Measurements from ENCODE around the gene CRYZL1.

Gene CRYZL1

DNA sequence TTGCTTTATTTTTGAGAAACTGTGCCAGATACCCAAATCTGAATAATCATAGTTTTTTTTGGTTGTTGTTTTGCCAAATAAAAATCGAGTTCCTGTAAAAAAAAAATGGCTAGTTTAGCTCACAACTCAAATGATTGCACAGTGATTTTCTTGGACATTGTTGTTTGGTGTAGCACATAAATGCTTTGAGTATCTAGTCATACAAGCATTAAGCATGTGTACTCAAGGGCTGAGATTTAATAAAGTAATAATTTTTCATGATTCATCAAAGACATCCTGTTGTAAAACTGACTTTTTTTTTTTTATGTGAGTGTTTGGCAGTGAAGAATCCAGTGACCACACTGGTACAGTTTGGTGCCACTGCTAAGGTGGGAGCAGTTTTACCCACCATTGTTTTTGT lies 19.6 kb upstream of the CRYZL1 start:
- no peak for DNase-seq (ENCODE audit: low spot score)

DNA sequence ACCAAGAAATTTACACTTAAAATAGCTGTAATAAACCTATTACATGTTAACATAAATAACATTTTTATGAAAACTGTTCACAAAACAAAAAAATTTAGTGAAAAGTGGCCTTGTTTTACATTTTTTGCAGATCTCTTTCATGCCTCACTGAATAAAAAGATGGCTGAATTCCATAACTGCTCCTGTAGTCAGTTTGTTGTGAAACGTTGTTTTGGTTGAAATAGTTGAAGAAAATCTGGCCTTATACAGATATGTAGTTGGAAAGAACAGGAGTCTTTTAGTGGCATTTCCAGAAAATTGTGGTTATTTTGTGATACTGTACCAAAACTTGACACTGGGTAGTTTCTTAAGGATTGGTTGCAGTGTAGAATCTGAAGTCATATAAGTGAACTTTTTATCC lies 18.9 kb upstream of the CRYZL1 start:
- DNase-seq (ENCODE audit: low spot score), result no peak

DNA sequence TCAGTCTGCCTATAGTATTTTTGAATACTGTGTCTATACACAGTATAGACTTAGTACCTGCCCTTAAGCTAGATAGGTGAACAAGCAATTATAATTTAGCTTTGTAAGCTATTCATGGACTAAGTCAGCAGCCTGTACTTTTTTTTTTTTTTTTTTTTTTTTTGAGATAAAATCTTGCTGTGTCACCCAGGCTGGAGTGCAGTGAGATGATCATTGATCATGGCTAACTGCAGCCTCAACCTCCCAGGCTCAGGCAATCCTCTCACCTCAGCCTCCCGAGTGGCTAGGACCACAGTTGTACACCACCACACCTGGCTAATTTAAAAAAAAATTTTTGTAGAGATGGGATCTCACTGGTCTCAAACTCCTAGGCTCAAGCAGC lies 18.0 kb upstream of the CRYZL1 start:
- no peak for DNase-seq (ENCODE audit: low spot score)

DNA sequence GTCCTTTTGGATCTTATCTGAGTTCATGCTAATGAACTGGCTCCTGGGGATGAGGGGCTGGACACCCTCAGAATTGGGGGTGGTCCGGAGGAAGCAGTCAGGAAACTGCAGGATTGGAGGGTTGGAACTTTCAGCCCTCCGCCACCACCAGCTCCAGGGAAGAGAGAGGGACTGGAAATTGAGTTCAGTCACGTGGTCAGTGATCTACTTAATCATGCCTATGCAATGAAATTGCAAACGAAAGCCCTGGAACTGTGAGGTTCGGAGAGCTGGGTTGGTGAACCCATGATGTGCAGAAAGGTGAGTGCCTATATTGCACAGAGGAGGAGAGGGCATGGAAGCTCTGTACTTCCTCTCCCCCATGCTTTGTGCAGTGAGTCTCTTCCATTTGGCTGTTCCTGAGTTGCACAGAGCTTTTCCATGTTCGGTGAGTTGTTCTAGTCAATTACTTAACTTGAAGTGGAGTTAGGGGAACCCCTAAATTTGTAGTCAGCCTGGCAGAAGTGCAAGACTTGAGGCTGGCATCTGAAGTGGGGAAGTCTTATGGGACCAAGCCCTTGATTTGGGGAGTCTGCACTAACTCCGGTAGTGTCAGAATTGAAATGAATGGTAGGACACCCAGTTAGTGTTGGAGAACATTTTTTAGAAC lies 17.5 kb upstream of the CRYZL1 start:
- no peak for DNase-seq (ENCODE audit: low spot score)

DNA sequence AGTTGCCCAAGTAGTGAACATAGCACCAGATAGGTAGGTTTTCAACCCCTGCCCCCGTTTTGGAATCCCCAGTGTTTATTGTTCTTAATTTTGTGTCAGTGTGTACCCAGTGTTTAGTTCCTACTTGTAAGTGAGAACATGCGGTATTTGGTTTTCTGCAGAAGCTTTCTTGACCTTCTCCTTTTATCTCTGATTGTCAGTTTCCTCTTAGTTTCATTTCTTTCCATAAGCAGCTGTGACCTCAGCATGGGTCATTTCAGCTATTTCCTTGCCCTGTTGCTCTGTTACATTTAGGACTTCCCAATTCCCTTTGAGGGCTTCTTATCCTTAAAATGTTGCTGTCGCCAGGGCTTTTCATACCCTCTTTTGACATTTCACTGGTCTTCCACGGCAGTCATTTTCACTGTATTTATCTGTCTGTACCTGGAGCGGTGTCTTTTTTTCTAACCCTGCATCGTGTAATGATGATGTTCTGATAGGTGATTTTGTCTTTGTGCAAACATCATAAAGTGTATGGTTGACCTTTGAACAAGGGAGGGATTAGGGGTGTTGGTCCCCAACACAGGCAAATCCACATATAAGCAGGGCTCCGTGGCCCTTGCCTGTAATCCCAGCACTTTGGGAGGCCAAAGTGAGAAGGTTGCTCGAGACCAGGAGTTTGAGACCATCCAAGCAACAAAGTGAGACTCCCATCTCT lies 15.7 kb upstream of the CRYZL1 start:
- DNase-seq (ENCODE audit: low spot score), result no peak

DNA sequence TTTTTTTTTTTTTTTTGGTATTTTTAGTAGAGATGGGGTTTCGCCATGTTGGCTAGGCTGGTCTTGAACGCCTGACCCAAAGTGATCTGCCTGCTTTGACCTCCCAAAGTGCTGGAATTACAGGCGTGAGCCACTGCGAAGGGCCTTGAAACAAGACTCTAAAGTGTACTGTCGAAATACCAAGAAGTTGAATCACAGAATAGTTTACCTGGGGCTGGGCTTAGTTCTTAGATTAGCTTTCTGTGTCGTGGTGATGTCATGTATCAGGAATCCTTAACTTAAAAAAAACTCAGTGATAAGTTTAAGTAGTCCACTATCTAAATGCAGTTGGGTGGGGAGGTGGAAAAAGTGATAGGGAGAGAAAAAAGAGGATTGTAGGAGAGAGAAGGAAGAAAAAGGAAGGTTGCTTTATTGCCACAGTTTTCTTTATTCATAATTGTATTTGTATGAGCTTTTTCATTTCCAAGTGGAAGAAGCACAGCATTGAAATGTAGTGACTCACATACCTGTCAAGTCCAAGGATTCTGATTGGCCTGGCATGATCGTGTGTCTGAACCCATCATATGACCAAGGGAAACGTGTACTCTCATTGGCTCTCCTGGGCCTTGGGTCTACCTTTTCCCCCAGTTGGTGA lies 14.2 kb upstream of the CRYZL1 start:
- DNase-seq (ENCODE audit: low spot score), result no peak

DNA sequence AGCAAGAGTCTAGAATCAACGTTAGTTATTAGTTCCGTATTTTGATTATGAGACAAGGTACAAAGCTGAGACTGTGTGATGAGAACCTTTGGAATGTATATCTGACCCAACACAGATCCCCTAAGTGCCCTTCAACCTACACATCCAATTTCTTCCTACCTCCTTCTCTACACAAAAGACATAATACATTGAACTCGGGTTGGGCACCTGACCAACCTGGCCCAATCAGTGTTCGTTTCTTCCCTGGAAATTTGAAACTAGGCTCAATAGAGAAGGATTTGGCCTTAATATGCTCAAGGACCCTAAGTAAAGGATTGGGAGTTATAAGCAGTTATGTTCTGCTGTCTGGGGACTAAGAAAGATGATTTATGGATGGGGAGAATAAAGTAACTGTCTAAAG lies 12.9 kb upstream of the CRYZL1 start:
- no peak for DNase-seq (ENCODE audit: low spot score)

DNA sequence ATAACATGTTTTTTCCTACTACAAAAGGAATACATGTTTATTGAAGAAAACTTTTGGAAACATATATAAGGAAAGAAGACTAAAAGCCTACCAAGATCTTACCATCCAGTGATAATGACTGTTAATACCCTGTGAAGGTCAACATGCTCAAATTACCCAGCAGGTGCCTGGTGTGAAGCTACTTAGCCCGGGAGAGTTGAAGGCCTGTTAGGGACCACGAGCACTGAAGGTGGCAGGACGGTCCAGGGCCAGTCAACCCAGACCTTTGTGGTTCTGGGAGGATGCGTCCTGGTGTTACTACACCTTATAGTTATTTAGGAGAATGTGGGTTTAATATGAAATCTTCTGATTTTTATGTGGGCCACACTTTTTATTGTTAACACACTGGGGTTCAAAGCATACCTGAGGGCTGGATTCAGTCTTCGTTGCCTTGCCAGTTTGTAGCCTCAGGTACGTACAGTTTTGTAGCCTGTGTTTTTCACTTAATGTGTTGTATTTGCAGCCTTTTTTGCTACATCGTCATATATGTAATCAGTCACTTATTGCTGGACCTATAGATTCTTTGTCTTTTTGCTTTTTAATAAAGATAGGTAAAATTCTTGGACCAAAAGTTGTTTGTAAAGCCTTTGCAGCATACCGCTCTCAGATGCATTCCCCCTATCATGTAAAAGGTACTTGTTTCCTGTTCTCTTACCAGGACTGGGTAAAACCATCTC lies 10.6 kb upstream of the CRYZL1 start:
- no peak for DNase-seq (ENCODE audit: low spot score)

DNA sequence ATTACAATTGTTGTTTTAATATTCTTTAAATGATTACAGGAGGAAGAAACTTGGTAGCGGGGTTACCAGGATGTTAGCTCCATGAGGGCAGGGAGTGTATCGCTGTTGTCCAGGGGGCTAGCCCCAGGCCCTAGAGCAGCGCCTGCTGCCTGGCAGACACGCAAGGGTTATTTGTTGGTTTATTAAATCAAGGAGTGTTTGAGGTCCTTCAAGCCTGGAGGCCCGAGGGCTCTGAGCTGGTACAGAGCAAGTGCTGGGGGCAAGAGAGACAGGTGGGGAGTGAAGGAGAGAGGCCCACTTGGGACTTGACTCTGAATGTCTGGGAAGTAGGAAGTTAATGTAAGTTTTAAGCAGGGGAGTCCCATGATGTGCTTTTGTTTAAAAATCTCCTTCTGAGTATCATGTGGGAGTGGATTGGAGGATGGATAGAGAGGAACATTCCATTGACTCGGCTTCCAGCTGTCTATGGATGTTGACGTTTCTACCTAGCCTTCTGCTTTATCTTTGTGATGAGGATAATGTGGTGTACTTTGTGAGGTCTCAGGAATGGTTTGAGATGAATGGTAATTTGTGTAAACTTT lies 9.5 kb upstream of the CRYZL1 start:
- DNase-seq (ENCODE audit: low spot score), result no peak

DNA sequence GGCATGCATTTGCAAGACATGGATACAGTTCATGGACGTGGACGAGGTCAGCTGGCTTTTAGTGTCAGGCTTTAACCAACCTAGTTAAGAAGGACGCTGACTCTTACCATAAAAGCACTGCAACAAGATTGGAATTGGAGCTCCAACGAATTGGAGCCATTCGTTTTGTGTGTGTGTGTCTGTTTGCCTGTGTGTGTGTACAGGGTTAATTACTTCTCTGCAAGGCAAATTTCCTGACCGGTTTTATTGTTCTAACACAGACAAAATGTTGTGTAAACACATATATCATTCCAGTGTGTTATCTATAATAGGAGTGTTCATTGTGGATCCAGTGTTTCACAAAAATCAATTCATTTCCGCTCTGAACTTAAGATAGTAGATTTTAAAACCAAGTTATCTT lies 8.7 kb upstream of the CRYZL1 start:
- no peak for DNase-seq (ENCODE audit: low spot score)

DNA sequence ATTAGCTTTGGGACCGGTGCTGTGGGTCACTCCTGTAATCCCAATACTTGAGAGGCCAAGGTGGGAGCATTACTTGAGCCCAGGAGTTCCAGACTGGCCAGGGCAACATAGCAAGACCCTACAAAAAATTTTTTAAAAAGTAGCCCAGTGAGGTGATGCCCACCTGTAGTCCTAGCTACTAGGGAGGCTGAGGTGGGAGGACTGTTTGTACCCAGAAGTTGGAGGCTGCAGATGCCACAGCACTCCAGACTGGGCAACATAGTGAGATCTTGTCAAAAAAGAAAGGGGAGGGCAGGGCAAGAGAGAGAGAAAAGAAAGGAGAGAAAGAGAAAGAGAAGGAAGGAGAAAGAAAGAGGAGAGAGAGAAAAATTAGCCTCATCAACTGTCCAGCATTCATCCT lies 7.0 kb upstream of the CRYZL1 start:
- no peak for DNase-seq (ENCODE audit: low spot score)

DNA sequence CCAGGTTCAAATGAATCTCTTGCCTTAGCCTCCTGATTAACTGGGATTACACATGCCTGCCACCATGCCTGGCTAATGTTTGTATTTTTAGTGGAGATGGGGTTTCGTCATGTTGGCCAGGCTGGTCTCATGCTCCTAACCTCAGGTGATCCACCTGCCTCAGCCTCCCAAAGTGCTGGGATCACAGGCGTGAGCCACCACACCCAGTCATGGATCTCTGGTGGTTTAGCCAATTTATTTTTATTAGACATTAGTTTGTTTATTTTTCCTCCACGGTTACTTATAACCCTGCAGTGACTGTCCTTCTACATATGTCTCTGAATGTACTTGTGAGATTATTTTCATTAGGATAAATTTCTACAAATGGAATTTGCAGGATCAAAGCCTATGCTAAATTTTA lies 6.0 kb upstream of the CRYZL1 start:
- DNase-seq (ENCODE audit: low spot score), result no peak

DNA sequence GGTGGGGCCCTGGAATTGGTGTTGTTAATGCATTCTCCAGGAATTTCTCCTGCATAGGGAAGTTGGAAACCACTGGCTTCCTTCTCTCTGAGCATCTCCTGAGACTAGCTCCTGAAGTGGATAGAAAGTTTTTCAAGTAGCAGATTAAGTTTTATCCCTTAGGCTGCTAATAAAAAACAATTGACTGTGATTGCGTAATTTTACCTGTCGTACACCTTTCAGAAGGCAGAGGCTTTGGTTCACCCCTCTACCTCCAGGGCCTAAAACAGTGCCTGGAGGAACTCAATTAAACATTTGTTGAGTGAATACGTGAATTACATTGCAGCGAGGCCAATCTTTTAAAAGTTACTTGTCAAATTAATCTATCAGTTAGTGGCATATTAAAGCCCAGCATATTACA lies 4.2 kb upstream of the CRYZL1 start:
- no peak for DNase-seq (ENCODE audit: low spot score)

DNA sequence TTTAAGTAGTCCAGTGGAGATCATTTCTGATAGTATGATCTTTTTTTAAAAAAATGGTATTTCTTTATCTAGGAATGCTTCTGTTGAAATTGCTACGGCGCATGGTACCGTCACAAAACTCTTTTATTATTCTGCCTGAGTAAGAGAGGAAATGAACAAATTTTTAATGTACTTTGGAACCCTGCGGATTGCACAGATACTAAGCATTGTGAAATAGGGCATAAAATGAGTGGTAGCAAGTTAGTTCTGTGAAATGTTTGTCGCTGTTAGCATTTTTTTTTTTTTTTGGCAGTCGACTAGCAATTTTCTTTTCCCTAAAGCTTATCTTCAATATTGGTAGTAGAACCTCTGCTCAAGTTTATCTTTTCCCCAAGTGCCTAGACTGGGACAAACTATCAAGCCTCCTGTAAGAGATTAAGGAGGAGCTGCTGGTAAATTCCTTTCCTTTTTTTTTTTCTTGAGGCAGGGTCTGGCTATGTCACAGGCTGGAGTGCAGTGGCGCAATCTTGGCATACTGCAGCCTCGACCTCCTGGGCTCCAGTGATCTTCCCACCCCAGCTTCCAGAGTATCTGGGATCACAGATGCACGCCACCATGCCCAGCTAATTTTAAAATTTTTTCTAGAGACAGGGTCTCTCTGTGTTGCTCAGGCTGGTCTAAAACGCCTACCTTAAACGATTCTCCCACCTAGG lies 3.0 kb upstream of the CRYZL1 start:
- no peak for DNase-seq (ENCODE audit: low spot score)

DNA sequence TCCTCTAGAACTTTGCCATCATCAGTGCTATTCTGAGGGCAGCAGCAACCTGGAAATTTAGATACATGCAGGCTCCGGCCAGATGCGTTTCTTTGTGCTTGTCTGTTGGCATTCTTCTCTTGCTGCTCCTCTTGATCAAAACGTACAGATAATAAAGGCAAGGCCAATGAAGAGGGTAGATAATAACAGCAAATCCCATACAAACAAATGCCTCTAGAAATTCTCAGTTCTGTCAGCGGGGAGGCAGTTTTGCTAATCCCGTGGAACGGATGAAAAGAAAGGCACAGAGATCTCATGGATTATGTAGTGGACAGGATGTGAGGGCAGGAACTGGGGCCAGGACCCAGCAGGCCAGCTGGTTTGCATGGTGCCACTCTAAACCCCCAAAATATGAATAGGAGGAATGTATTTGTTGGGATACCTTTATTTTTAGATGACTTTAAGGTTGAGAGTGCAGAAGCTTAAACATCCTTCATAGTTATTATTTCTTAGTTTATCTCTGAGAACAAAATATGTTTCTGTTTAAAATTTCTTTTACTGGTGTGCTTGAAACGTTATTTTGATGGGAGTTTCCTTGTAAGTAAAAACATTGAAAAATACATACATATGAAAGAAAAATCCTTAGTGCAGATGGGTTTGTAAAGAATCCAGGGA lies 2.2 kb upstream of the CRYZL1 start:
- DNase-seq (ENCODE audit: low spot score), result peak; percentile 54

DNA sequence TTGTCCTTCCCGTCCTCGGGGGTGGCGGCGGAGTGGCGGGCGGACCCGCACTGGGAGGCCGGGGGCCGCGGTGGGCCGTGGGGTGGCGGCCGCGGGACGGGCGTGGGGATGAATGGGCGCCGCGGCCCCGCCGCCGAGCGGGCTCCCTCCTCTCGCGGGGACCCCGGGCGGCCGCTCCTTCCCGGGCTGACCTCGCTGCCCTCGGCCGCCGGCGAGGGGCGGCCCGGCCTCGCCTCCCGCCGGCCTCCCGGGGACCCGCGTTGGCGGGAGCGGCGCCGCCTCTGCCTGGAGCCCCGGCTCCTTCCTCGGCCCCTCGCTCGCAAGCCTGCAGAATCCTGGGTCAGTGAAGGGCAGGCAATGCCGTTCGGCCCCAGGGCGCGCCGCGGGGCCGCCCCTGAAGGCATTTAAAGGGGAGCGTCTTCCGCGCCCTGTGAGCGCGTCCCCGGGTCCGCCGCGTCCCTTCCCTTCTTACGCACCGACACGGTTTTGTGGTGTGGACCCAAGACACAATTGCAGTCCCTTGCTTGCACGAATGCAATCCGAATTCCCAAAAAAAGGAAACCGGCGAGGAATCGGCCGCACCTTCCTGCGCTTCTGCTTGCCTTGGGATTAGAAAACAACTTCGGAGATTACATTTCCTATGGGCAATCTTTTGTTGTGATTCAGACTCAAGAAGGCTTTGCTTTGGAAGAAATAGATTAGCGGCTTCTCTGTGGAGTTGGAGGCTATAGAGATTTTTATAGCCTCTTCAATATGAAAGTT lies 1.5 kb upstream of the CRYZL1 start:
- peak; percentile 65 for DNase-seq (ENCODE audit: low spot score)

DNA sequence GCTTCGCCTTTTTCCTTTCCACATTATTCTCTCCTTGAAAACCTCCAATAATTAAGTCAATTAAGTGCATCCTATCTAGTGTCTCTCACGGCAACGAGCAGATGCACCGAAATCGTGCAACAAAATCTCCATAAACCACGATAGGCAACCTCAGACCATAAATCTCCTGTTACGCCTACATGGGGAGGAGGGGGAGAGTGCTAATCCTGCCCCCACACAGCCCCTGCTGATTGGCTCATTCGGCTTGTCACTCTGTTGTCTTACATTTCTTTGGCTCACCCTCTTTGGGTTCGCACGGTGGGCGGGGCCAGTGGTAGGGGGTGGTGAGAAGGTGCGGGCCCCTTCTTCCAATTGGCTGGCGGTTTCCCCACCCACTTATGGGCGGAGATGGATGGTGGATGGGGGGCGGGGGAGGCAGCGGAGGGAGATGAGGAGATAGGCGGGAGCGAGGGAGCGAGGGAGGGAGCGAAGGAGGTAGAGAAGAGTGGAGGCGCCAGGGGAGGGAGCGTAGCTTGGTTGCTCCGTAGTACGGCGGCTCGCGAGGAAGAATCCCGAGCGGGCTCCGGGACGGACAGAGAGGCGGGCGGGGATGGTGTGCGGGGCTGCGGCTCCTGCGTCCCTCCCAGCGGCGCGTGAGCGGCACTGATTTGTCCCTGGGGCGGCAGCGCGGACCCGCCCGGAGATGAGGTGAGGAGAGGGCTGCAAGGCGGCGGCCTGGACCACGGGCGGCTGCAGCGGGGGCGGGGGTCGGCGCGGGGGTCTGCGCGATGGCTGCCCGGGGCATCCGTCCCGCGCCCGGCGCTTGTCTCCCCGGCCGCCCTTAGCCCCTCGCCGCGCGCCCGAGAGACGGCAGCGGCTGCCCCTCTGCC lies 720 bp upstream of the CRYZL1 start, which contains the start of gene ITSN1:
Gene ITSN1 (plus strand): TSS at position 475 of the 869 bp plus-strand sequence. CDS start 76,328 bp downstream, outside the sequence.
- DNase-seq (ENCODE audit: low spot score), result peak; percentile 99

DNA sequence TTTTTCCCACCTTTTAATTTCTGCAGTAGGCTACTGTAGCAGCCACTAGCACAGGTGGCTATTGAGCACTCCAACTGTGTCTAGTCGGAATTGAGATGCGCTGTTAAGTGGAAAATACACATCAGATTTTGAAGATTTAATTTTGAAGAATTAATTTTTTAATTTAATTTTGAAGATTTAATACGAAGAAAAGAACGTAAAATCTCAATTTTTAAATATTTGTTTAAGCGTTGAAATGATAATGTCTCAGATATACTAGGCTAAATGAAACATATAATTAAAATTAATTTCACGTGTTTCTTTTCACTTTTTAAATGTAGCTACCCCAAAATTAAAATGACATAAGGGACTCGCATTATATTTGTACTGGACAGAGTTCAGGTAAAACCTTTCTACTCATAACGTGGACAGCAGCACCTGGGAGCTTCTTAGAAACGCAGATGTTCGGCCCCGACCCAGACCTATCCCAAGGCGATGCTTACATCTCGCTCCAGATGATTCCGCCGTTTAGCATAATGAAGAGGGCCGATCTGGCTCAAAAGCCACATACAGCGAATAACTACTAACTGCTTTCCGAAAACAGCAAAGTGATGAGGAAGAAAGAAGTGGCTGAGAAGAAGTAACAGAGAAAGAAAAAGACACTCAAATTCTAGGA lies 717 bp downstream of the CRYZL1 start:
- DNase-seq (ENCODE audit: low spot score), result no peak

DNA sequence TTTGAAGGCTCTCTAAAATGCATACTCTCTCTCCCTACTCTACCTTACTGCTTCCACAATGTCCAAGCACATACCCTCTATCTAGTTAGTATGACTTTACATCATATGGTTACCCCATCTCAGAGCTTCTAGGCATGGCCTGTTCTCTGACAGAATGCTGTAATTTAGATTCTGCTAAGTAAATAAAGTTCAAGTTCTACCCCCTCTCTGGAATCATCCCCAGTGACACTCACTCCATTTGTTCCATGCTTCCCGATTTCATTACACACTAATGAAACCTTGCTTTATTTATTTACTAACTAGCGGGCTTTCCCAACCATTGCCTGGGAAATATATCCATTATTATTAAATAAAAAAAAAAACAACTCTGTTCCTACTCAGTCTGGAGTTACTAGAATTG lies 7.3 kb downstream of the CRYZL1 start:
- no peak for DNase-seq (ENCODE audit: low spot score)
